SK-MEL-5 (cell line): Measurements from ENCODE around the gene ZSWIM8. TPM values are rescaled to one million over a fixed set of nuclear protein-coding genes. Genes with fewer than 3 reads are reported as not detected.
"Not testable (repeated sequence)": the region's sequence is repeated elsewhere in the genome, so short reads cannot be mapped to it uniquely, and the experiment has no call there.

ENCODE experiments used
- DNase-seq: peaks from one replicate; pipeline ENCODE4 v3.0.0-alpha.2; 2016; ENCODE audit warnings: low read depth, low spot score
- in situ Hi-C: cut with HindIII; loops from 2 replicates; pipeline ENCODE4 v1.10.0; 2016; ENCODE audit warnings: low sequenced_read_pairs, high pct_unique_total_duplicates, low pct_unique_long_range_greater_than_20kb
- total RNA-seq: library from RNA; depleted of rRNA; stranded (reverse); fragments of >200 nt; shearing (Covaris generic); gene quantifications from 2 replicates; pipeline ENCODE4 v1.2.3, GENCODE V29; 2014

Gene ZSWIM8
- total RNA-seq, 1 experiment from 2014 or later = 44.7 TPM

GRCh38 chr10:73788864-73789658 is 3.7 kb downstream of the ZSWIM8 start:
- in situ Hi-C loops = no loop called here
- peak; percentile 5 for DNase-seq

DNA sequence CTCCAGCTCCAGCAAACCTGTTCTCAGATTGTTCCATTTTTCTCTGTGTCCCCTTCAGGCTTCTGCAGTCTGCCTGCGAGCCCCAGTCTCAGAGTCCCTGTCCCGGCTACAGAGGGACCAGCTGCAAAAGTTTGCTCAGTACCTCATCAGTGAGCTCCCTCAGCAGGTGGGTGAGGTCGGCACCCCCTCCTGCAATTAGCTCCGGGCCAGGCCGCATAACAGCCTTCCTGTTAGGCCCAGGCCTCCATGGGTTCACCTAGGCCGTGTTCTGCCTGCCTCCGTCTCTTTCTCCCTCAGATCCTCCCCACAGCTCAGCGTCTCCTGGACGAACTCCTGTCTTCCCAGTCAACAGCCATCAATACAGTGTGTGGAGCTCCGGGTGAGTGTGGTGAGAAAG is 4.3 kb downstream of the ZSWIM8 start:
- DNase-seq = no peak
- in situ Hi-C loops = no loop called here

DNA sequence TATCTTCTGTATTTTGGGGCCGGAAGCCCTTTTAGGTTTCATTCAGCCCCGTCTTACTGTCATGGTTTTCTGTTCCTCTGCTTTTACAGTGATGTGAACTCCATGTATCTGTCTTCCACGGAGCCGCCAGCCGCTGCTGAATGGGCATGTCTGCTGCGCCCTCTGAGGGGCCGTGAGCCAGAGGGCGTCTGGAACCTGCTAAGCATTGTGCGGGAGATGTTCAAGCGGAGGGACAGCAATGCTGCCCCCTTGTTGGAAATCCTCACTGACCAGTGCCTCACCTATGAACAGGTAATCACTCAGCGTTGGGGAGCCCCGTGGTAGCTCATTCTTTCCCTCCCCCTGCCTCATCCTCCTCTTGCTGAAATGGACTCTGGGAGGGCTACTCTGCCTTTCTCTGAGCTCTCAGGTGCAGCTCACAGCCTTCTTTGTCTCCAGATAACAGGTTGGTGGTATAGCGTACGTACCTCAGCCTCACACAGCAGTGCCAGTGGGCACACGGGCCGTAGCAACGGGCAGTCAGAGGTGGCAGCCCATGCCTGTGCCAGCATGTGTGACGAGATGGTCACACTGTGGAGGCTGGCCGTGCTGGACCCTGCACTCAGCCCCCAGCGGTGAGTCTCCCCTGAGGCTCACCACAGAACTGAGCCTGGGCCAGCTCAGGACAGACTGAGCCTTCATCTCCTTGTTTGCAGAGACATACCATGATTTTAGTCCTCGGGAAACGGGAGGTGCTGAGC is 5.7 kb downstream of the ZSWIM8 start:
- in situ Hi-C loops = no loop called here
- no peak for DNase-seq

GRCh38 chr10:73791871-73792400 is 6.5 kb downstream of the ZSWIM8 start:
- no peak for DNase-seq
- in situ Hi-C loops = no loop called here

DNA sequence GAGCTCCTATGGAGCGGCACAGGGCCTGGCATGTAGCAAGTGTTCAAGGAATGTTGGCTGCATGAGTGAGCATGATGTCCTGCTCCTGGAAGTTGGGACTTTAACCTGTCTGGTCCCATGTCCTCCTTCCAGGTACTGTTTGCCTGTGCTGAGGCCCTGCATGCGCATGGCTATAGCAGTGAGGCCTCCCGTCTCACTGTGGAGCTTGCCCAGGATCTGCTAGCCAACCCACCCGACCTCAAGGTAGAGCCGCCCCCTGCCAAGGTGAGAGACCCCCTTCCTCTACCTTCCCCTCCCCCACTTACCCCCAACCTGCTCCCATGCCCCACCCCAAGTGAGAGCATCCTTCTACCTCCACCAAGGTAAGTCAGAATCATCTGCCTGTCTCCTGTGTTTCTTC is 8.1 kb downstream of the ZSWIM8 start:
- in situ Hi-C loops = no loop called here
- no peak for DNase-seq

GRCh38 chr10:73795491-73795890 is 10.1 kb downstream of the ZSWIM8 start:
- in situ Hi-C loops, DNase-seq: not testable (repeated sequence)

- DNase-seq, in situ Hi-C loops: not testable (repeated sequence)
Observed at GRCh38 chr10:73796035-73796434, 10.6 kb downstream of the ZSWIM8 start.

GRCh38 chr10:73796766-73797165 is 11.4 kb downstream of the ZSWIM8 start:
- in situ Hi-C loops = no loop called here
- no peak for DNase-seq

- DNase-seq = no peak
- in situ Hi-C loops = no loop called here
Observed at GRCh38 chr10:73797324-73798025, 12.1 kb downstream of the ZSWIM8 start.

DNA sequence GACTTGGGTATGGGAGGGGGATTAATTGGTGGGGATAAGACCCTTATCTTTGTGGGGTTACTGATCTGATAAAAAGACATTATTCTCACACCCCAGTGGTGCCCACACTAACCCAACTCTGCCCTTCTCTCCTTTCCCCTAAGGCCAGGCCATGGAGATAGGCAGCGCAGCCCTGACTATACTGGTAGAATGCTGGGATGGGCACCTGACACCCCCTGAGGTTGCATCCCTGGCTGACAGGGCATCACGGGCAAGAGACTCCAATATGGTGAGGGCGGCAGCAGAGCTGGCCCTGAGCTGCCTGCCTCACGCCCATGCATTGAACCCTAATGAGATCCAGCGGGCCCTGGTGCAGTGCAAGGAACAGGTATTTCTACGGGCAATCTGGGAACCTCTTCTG is 12.7 kb downstream of the ZSWIM8 start:
- in situ Hi-C loops = no loop called here
- DNase-seq = no peak

GRCh38 chr10:73798927-73799560 is 13.6 kb downstream of the ZSWIM8 start:
- no peak for DNase-seq
- in situ Hi-C loops = no loop called here

DNA sequence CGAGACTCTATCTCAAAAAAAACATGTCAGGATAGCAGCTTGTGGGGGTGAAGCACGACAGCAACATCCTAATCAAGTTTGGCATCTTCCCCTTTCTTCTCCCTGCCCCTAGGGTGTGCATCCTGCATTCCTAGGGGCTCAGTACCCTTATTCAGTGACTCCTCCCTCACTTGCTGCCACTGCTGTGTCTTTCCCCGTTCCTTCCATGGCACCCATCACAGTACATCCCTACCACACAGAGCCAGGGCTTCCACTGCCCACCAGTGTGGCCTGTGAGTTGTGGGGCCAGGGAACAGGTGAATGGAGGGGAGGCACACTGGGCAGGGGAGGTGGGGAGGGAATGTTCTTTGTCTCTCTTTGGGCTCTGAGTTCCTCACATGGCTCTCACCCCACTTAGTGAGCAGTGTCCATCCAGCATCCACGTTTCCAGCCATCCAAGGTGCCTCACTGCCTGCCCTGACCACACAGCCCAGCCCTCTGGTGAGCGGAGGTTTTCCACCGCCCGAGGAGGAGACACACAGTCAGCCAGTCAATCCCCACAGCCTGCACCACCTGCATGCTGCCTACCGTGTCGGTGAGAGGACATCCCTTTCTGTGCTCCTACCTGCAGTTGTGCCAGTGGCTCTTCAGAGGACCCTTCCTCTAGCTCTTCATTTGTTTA is 14.6 kb downstream of the ZSWIM8 start:
- in situ Hi-C loops = no loop called here

GRCh38 chr10:73800560-73801252 is 15.3 kb downstream of the ZSWIM8 start:
- in situ Hi-C loops = no loop called here
- no peak for DNase-seq

More for the DNA sequence above, 14.6 kb downstream of the ZSWIM8 start:
- no peak for DNase-seq

DNA sequence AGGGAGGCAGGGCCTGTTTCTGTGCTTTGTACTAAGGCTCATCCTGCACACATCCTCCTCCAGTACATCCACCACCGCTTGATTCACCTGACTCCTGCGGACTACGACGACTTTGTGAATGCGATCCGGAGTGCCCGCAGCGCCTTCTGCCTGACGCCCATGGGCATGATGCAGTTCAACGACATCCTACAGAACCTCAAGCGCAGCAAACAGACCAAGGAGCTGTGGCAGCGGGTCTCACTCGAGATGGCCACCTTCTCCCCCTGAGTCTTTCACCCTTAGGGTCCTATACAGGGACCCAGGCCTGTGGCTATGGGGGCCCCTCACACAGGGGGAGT is 15.8 kb downstream of the ZSWIM8 start:
- in situ Hi-C loops = no loop called here
- DNase-seq = no peak

GRCh38 chr10:73802276-73802991 is 17.0 kb downstream of the ZSWIM8 start:
- in situ Hi-C loops = no loop called here

GRCh38 chr10:73803680-73804286 is 18.4 kb downstream of the ZSWIM8 start:
- no peak for DNase-seq
- in situ Hi-C loops = no loop called here

More at GRCh38 chr10:73802276-73802991, 17.0 kb downstream of the ZSWIM8 start:
- no peak for DNase-seq
